B cell (primary cell): ENCODE measurements around the gene PPP2R2B. TPM values are rescaled to one million over a fixed set of nuclear protein-coding genes. Genes with fewer than 3 reads are reported as not detected.

Experiments
- ATAC-seq: fragments of 200-7000 bp; cut with Tn5 transposase; one replicate; pipeline ENCODE4 v1.10.0; 2021; ENCODE audit warnings: low read depth, mild to moderate bottlenecking, moderate number of reproducible peaks, moderate library complexity
- CTCF ChIA-PET: fragments of 350-600 bp; sonication (Branson Sonifier 250); formaldehyde crosslinking; loops from one replicate; lab custom pipeline; 2021; ENCODE audit warnings: antibody characterized with exemption, inconsistent platforms; lab: Charles Lee
- POLR2A ChIA-PET: fragments of 350-600 bp; sonication (Branson Sonifier 250); formaldehyde crosslinking; loops from one replicate; lab custom pipeline; 2021; ENCODE audit warnings: antibody characterized with exemption; lab: Charles Lee
- DNase-seq: peaks from one replicate; pipeline ENCODE4 v3.0.0; 2013
- H2AFZ ChIP-seq: 2 replicates; pipeline ENCODE4 v1.6.1; 2012; ENCODE audit warnings: mild to moderate bottlenecking, low read depth, low read length; ENCODE audit not compliant: insufficient read depth, poor library complexity, severe bottlenecking
- H3K27ac ChIP-seq, 2 donors: 1 replicate in 1 of 2; 2 replicates in 1 of 2; pipeline ENCODE4 v1.5.1; 2012 to 2013; ENCODE audit warnings: low read length in 2 of 2, mild to moderate bottlenecking in 2 of 2, moderate library complexity in 1 of 2
- H3K27me3 ChIP-seq, 4 experiments: fragments of 200-600 bp in 1 of 4; sonication (generic) in 1 of 4; replicated peaks in 1 of 4; 1 replicate in 2 of 4; 2 replicates in 2 of 4; pipeline versions ENCODE4 v1.6.1 to v1.7.0; 2013 to 2016; ENCODE audit warnings: low read length in 3 of 4, mild to moderate bottlenecking in 2 of 4, mixed read lengths in 1 of 4, moderate library complexity in 1 of 4; ENCODE audit not compliant: insufficient read depth in 4 of 4, control insufficient read depth in 3 of 4; ENCODE audit errors: control extremely low read depth in 1 of 4
- H3K36me3 ChIP-seq, 2 experiments: replicated peaks in 1 of 2; 1 replicate in 1 of 2; 2 replicates in 1 of 2; pipeline versions ENCODE4 v1.6.1 to v1.7.1; 2013; ENCODE audit warnings: low read length in 1 of 2; ENCODE audit not compliant: insufficient read depth in 2 of 2, control insufficient read depth in 1 of 2; ENCODE audit errors: control extremely low read depth in 1 of 2, extremely low read depth in 1 of 2
- H3K4me1 ChIP-seq, 2 donors: fragments of 200-600 bp in 1 of 2; sonication (generic) in 1 of 2; 1 replicate in 1 of 2; 2 replicates in 1 of 2; pipeline versions ENCODE4 v1.5.1 to v1.6.1; 2013 to 2017; ENCODE audit warnings: low read length in 2 of 2; ENCODE audit not compliant: control insufficient read depth in 2 of 2, insufficient read depth in 2 of 2
- H3K4me2 ChIP-seq: replicated peaks from 2 replicates; pipeline ENCODE3; 2012; ENCODE audit warnings: mild to moderate bottlenecking, low read depth, low read length; ENCODE audit not compliant: poor library complexity, severe bottlenecking
- H3K4me3 ChIP-seq, 5 experiments: fragments of 200-600 bp in 1 of 5; sonication (generic) in 1 of 5; 1 replicate in 3 of 5; 2 replicates in 2 of 5; pipeline versions ENCODE4 v1.5.1 to v1.7.0; 2011 to 2016; ENCODE audit warnings: low read length in 4 of 5, mild to moderate bottlenecking in 4 of 5, low read depth in 2 of 5, control low read depth in 1 of 5, moderate library complexity in 1 of 5; ENCODE audit not compliant: insufficient read depth in 1 of 5; ENCODE audit errors: control extremely low read depth in 1 of 5, extremely low read depth in 1 of 5
- H3K79me2 ChIP-seq: fragments of 200-600 bp; sonication (generic); one replicate; pipeline ENCODE4 v1.6.0; 2016; ENCODE audit warnings: low read length; ENCODE audit not compliant: control insufficient read depth, insufficient read depth
- H3K9ac ChIP-seq: fragments of 200-600 bp; sonication (generic); 2 replicates; pipeline ENCODE4 v1.6.1; 2017; ENCODE audit warnings: mild to moderate bottlenecking, low read length, moderate library complexity
- H3K9me3 ChIP-seq, 3 donors: one replicate each; pipeline versions ENCODE4 v1.6.1 to v1.7.1; 2013; ENCODE audit warnings: low read length in 2 of 3; ENCODE audit not compliant: control insufficient read depth in 2 of 3, insufficient read depth in 1 of 3; ENCODE audit errors: control extremely low read depth in 1 of 3
- H4K20me1 ChIP-seq: 2 replicates; pipeline ENCODE4 v1.6.0; 2012; ENCODE audit warnings: mild to moderate bottlenecking, low read length; ENCODE audit not compliant: insufficient read depth, control insufficient read depth, poor library complexity, severe bottlenecking
- H3K27ac Mint-ChIP-seq: one replicate; pipeline ENCODE4 v1.8.0; 2021; ENCODE audit warnings: mixed read lengths
- H3K27me3 Mint-ChIP-seq: one replicate; pipeline ENCODE4 v1.8.0; 2021; ENCODE audit warnings: mixed read lengths
- H3K4me1 Mint-ChIP-seq: one replicate; pipeline ENCODE4 v1.8.0; 2021; ENCODE audit warnings: mixed read lengths
- H3K4me3 Mint-ChIP-seq: one replicate; pipeline ENCODE4 v1.8.0; 2021; ENCODE audit warnings: mixed read lengths
- H3K9me3 Mint-ChIP-seq: one replicate; pipeline ENCODE4 v1.8.0; 2022; ENCODE audit warnings: mixed read lengths; ENCODE audit not compliant: insufficient read depth
- EZH2 ChIP-seq: IDR thresholded peaks from 2 replicates; pipeline ENCODE4 v1.6.1; 2012; ENCODE audit warnings: borderline replicate concordance, low read depth, mild to moderate bottlenecking, moderate library complexity, low read length; ENCODE audit not compliant: insufficient read depth, poor library complexity, severe bottlenecking
- WGBS: methylation state at CpG from one replicate; pipeline ENCODE4 v1.1.5; 2013; ENCODE audit warnings: missing lambda C conversion rate; ENCODE audit not compliant: insufficient coverage; 5-methylcytosine and 5-hydroxymethylcytosine counted together
- intact Hi-C: fragments of 100-400 bp; cut with micrococcal nuclease; formaldehyde crosslinking; loops from one replicate; pipeline ENCODE4 v1.10.0; 2022
- polyA plus RNA-seq: library from polyadenylated mRNA; depleted of rRNA; stranded (reverse); fragments of >200 nt; gene quantifications from 2 replicates; pipeline ENCODE4 v1.2.3, GENCODE V29; 2012
- total RNA-seq, 2 donors: library from RNA; stranded (reverse); fragments of 120-200 nt in 1 of 2; gene quantifications; 1 replicate in 1 of 2; 2 replicates in 1 of 2; pipeline versions ENCODE4 v1.2.3 to v1.2.4, GENCODE V29; 2013 to 2022
- TF ChIP-seq, protein P1 (sequence below): fragments of 200-600 bp; IDR thresholded peaks from one replicate; pipeline ENCODE4 v1.8.0; 2022; ENCODE audit warnings: antibody characterized with exemption, mild to moderate bottlenecking

The PPP2R2B gene
- total and polyA plus RNA-seq, 2 donors (not counting 1 experiment from before 2014, with no cell fraction given) = 0.03 TPM; not detected in 1

DNA sequence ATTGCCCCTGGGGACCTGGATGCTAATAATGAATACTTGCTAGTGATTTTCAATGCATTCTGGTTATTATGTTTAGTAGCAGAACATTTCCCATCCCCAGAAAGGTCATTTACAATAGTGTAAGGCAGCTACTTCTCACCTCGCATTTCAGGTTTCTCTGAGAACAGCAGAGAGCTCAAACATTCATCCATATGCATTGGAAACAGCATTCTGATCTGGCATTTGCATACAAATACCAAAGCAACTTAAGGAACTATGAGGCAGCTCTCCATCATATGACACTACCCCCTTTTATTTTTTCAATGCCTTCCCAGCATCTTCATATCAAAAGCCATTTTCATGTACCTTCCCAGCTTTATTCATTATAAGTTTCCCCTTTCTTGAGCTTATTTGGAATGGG is 6.4 kb downstream of the PPP2R2B start:
- DNase-seq = no peak
- Mint-ChIP-seq H3K27ac (no peak overlapping the region), H3K27me3 (peaks cover 30% of the 10 kb centered on the region), H3K9me3 (no peaks in the 10 kb centered on the region), H3K4me3 (no peak overlapping the region), H3K4me1 (peaks cover 4% of the 10 kb centered on the region)
- 100% methylated on average over 1 of the region's 1 CpG for WGBS
- Histone ChIP-seq H3K9ac (no peak overlapping the region), H2AFZ (no peak overlapping the region), H3K9me3 (no peaks in the 10 kb centered on the region), H3K27ac (no peak overlapping the region), H4K20me1 (no peaks in the 10 kb centered on the region), H3K27me3 (peaks cover 0 to 7% (median 2%) of the 10 kb centered on the region in 4 experiments), H3K4me1 (peaks cover 2 to 3% of the 10 kb centered on the region in 2 donors), H3K36me3 (no peaks in the 10 kb centered on the region), H3K4me2 (no peak overlapping the region), H3K4me3 (no peak overlapping the region), H3K79me2 (no peaks in the 10 kb centered on the region)
- intact Hi-C loops = no loop called here
- ATAC-seq = no peak
- ChIA-PET POLR2A (no interaction called here), CTCF (interaction anchor here (0.5 kb wide), 1 partner anchor 208 kb away, joined by 4 read pairs; no protein-coding TSS in a partner anchor)
- TF ChIP-seq, protein P1, sequence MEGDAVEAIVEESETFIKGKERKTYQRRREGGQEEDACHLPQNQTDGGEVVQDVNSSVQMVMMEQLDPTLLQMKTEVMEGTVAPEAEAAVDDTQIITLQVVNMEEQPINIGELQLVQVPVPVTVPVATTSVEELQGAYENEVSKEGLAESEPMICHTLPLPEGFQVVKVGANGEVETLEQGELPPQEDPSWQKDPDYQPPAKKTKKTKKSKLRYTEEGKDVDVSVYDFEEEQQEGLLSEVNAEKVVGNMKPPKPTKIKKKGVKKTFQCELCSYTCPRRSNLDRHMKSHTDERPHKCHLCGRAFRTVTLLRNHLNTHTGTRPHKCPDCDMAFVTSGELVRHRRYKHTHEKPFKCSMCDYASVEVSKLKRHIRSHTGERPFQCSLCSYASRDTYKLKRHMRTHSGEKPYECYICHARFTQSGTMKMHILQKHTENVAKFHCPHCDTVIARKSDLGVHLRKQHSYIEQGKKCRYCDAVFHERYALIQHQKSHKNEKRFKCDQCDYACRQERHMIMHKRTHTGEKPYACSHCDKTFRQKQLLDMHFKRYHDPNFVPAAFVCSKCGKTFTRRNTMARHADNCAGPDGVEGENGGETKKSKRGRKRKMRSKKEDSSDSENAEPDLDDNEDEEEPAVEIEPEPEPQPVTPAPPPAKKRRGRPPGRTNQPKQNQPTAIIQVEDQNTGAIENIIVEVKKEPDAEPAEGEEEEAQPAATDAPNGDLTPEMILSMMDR = no peak
- TF ChIP-seq EZH2 = no peak

DNA sequence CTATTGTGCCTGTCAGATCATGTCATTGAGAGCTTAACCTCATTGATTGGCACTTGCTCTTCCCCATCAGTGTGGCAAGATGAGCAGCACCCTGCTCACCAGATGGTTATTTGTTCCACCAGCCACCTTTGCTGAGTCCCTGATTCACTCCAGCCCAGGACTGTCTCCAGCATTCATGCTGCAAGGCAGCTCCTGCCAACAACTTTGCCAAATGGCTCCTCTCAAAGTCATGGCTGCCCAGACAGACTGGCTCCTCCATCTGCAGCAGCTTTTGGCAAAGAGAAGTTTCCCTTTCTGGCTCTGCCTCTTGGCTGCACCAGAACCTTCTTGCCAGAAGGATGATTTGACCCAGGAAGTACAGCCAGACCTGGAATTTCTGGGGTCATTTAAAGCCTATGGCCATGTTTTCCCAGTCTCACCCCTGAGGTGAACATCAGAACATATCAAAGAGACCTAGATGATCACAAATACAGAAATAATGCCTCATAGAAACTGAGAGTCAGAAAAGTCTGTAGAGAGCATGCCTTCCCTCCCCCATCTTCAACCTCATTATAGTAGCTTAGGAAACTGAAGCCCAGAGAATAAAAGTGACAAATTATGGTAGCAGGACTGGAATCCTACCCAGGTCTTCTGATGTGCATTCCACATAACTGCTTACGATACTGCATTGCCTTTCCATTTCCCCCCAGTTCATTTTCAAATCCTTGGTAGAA is 10.4 kb downstream of the PPP2R2B start:
- Histone ChIP-seq H3K27ac (no peak overlapping the region), H3K4me2 (no peak overlapping the region), H4K20me1 (no peaks in the 10 kb centered on the region), H2AFZ (no peak overlapping the region), H3K4me3 (no peak overlapping the region), H3K36me3 (no peaks in the 10 kb centered on the region), H3K9me3 (no peaks in the 10 kb centered on the region), H3K79me2 (no peaks in the 10 kb centered on the region), H3K9ac (no peak overlapping the region), H3K4me1 (no peaks in the 10 kb centered on the region), H3K27me3 (no peaks in the 10 kb centered on the region)
- DNase-seq (no peak), ATAC-seq (no peak)
- WGBS = no CpG with 5 or more reads among the region's 1 CpG
- intact Hi-C loops = no loop called here
- Mint-ChIP-seq H3K27ac (no peak overlapping the region), H3K9me3 (no peaks in the 10 kb centered on the region), H3K4me1 (no peaks in the 10 kb centered on the region), H3K4me3 (no peak overlapping the region), H3K27me3 (peaks cover 4% of the 10 kb centered on the region)
- ChIA-PET CTCF (no interaction called here), POLR2A (no interaction called here)
- no peak for TF ChIP-seq EZH2
- TF ChIP-seq, protein P1 = no peak
